Activated naive CD4-positive, alpha-beta T cell treated with anti-CD3 and anti-CD28 coated beads, Interleukin-2, amount 50 U/mL, for 72 hours (primary cell): Measurements from ENCODE around the gene SLC17A5. TPM values are rescaled to one million over a fixed set of nuclear protein-coding genes. Genes with fewer than 3 reads are reported as not detected.
"Not testable (repeated sequence)": the region's sequence is repeated elsewhere in the genome, so short reads cannot be mapped to it uniquely, and the experiment has no call there.

Experiments
- ATAC-seq, 2 donors: fragments of 150-1000 bp; cut with Tn5 transposase; 2 replicates each; pipeline ENCODE4 v1.10.0; 2021; ENCODE audit warnings: mild to moderate bottlenecking in 2 of 2, moderate library complexity in 2 of 2
- DNase-seq, 2 donors: peaks; one replicate each; pipeline ENCODE4 v3.0.0; 2021 to 2022; ENCODE audit warnings: low spot score in 2 of 2
- H3K27ac Mint-ChIP-seq, 2 donors: one replicate each; pipeline ENCODE4 v1.8.0; 2022; ENCODE audit warnings: mild to moderate bottlenecking in 2 of 2, mixed read lengths in 2 of 2
- H3K36me3 Mint-ChIP-seq, 2 donors: one replicate each; pipeline ENCODE4 v1.8.0; 2022; ENCODE audit warnings: mixed read lengths in 2 of 2
- H3K9me3 Mint-ChIP-seq, 2 donors: one replicate each; pipeline ENCODE4 v1.8.0; 2022; ENCODE audit warnings: mixed read lengths in 2 of 2
- total RNA-seq, 2 donors: library from RNA; stranded (reverse); gene quantifications; one replicate each; pipeline ENCODE4 v1.2.3, GENCODE V29; 2022

Gene SLC17A5
- total RNA-seq, 2 donors from 2014 or later = 5.3 to 7.2 TPM

DNA sequence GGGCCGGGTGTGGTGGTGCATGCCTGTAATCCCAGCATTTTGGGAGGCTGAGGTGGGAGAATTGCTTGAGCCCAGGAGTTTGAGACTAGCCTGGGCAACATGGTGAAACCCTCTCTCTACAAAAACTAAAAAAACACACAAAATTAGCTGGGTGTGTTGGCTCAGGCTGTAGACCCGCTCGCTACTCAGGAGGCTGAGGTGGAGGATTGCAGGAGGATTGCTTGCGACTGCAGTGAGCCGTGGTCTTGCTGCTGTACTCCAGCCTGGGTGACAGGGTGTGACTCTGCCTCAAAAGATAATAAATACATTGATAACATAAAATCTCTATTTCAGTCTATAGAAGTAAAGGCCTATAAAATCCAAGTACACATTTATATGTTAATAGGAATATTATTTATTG is 49.3 kb downstream of the SLC17A5 start:
- no peak for DNase-seq
- no peak for ATAC-seq
- Mint-ChIP-seq H3K27ac (no peak overlapping the region), H3K36me3 (no peaks in the 10 kb centered on the region), H3K9me3 (no peaks in the 10 kb centered on the region)

DNA sequence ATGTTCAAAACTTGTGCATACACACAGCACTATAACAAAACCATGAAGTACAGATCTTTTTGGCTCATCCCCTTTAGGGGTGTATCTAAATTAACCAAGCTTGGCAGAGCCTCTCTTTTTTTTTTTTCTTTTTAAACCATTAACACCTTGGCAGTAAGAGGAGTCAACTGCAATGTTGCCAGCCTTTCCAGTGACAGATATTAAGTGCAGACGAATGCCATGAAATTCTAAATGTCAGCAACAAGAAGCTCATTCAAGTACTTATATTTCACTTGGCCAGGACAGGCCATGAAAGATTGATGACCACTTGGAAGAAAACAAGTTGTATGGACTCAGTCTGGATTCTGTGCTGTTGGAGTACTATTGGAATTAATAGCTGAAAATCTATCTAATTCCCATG is 49.8 kb downstream of the SLC17A5 start:
- no peak for ATAC-seq
- Mint-ChIP-seq H3K36me3 (no peaks in the 10 kb centered on the region), H3K27ac (peak overlapping the region; percentile 62 to 70)

DNA sequence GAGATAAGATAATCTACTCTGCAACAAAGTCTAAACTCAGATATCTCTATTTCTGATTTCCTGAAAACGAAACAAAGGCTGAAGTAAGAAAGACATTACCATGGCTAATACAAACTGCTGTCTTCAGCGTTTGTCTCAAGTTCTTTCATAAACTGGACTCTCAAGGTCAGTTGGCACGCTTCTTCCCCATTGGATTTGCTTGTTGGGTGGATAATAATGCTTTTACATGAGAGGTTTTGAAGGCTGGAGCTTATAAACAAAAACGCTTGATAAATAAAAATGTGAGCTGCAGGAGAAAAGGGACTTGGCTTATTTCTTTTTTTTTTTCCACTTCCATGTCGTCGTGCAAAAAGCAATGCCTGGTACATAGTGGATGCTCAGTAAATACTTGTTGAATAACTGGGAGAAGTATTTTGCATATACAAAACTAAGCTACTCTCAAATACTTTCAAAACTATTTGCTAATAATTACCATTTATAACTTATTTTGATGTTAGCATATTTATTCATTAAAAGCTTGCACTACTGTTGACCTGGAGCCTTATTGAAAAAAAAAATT is 67.3 kb downstream of the SLC17A5 start:
- ATAC-seq = no peak
- no peaks in the 10 kb centered on the region for H3K9me3 Mint-ChIP-seq
- peak overlapping the region; percentile 93 to 98 for H3K27ac Mint-ChIP-seq

More for the DNA sequence above, 49.8 kb downstream of the SLC17A5 start:
- H3K9me3 Mint-ChIP-seq = no peaks in the 10 kb centered on the region
- no peak for DNase-seq

DNA sequence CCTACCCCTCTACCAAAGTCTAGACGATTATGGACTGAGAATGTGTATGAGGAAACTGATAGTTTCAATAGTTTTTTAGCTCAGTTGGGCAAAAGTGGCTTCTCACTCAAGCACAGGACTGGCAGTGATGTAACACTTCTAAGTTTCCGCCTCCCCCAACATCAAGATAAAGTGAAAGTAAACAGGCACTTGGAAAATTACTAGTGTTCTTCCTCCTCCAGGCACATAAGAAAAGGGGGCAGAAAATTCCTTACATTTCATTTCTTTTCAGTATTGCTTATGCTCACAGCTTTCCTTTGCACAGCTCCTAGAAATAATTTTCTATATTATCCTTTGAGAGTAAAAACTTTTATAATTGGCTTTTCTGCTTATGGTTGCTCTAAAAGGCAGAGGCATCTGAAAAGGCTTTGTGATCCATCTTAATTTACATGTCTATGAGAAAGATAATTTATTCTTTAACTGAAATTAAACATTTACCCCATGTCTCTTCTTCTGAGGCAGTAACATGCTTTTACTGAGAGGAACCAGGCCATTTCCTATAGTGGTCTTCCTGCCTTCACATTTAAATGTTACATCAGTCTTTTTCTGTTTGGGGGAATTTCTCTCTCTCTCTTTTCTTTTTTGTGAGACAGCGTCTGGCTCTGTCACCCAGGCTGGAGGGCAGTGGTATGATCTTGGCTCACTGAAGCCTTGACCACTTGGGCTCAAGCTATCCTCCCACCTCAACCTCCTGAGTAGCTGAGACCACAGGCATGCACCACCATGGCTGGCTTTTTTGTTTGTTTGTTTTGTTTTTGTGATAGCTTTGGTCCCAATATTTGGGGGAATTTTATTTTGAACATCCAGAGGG is 68.0 kb downstream of the SLC17A5 start:
- Mint-ChIP-seq H3K27ac (peak overlapping the region; percentile 93 to 98), H3K9me3 (peaks cover 0 to 2% of the 10 kb centered on the region in 2 donors), H3K36me3 (peaks cover 0 to 5% of the 10 kb centered on the region in 2 donors)
- DNase-seq = no peak
- ATAC-seq = peak; percentile 69 to 80

More for the DNA sequence above, 67.3 kb downstream of the SLC17A5 start:
- no peaks in the 10 kb centered on the region for H3K36me3 Mint-ChIP-seq
- no peak for DNase-seq

DNA sequence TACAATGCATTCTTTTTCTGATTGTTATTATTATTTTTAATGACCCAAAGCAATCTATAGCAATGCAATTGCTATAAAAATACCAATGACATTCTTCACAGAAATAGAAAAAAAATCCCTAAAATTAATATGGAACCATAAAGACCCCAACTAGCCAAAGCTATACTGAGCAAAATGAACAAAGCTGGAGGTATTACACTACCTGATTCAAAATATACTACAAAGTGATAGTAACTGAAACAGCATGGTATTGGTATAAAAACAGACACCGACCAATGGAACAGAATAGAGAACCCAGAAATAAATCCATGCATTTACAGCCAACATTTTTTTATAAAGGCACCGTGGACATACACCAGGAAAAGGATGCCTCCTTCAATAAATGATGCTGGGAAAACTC is 72.5 kb downstream of the SLC17A5 start:
- Mint-ChIP-seq H3K27ac (peak overlapping the region; percentile 95 to 97), H3K9me3 (peaks cover 2 to 8% of the 10 kb centered on the region in 2 donors), H3K36me3 (peaks cover 0 to 13% of the 10 kb centered on the region in 2 donors)
- no peak for DNase-seq
- no peak for ATAC-seq

DNA sequence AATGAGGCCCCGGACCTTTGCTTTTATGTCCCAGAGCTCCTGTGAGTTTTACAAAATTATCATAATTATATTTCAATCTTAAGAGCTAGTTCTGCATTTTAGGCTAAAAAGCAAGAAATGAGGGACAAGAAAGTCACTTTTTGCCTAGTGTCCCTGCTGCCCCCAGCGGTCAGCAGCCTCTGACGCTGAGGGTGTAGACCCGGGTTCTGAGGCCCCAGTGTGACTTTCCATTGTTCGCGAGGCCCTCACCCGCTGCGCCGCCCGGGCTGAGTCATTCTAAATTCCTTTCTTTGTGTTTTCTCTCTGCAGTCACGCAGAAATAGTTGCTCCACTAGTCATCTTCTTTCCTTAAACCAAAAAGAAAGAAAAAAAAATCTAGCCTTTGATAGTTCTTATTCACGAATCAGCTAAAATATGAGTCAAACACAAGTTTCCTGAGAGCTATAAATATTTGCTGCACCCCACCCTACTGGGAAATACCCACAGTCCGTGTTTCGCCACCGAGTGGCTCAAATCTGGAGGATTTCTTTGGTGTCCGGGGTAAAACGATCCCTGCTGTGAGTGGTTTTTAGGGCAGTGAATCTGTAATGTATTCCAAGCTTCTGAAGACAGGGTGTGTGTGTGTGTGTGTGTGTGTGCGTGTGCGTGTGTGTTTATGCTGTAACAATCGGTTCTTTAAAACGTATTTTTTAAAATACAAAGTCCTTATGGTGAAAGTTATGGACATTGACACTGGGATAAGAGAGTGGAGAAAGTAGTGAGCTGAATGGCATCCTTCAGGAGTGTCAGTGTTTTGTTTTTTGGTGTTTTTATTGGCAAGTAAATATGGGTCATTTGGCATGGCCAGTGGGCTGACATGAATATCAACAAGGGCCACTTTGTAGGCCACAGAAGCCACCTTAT is 73.3 kb downstream of the SLC17A5 start:
- Mint-ChIP-seq H3K9me3 (peaks cover 6 to 13% of the 10 kb centered on the region in 2 donors), H3K36me3 (peaks cover 0 to 21% of the 10 kb centered on the region in 2 donors), H3K27ac (peak overlapping the region; percentile 95 to 97)
- ATAC-seq (peak; percentile 93 to 94), DNase-seq (peak; percentile 64 to 81)

DNA sequence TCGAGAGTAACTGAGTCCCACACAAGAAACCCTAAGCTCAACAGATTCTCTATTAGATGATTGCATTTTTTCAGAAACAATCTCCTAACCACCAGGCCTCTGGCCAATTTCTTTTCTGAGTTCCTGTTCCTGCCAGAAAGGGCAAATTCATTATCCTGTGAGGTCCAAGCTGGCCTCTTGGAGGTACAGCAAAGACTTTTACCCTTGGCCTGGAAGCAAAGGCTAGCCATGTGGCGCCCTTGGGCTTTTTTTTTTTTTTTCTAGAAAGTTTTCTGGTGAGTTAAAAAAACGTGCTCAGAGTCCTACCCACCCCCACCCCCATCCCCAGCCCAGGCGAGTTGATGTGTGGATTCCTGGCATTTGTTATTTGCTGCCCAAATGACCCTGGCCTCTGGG is 73.9 kb downstream of the SLC17A5 start:
- Mint-ChIP-seq H3K9me3 (peaks cover 6 to 13% of the 10 kb centered on the region in 2 donors), H3K36me3 (peaks cover 0 to 22% of the 10 kb centered on the region in 2 donors), H3K27ac (peak overlapping the region; percentile 95 to 97)
- DNase-seq (no peak), ATAC-seq (no peak)

DNA sequence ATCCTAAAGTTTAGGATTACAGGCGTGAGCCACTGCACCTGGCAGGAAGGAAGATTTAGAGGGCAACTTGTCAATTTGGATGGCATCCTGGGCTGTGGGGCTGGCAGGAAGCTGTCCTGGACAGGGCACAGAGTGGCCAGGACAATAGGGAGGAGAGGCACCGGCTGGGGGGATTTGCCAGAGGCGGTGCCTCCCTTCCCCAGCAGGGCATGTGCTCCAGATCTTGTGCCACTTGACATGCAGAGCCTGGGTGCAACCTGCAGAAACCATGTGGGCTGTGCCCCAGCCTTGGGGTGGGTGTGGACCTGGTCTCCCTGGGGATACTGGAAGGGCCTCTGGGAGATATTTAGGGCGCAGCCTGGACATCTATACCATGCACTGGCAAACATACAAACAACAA is 74.4 kb downstream of the SLC17A5 start:
- peak overlapping the region in 1 of 2 donors; percentile 95 for H3K27ac Mint-ChIP-seq
- no peak for DNase-seq
- H3K9me3 Mint-ChIP-seq = peaks cover 6 to 13% of the 10 kb centered on the region in 2 donors
- peaks cover 0 to 22% of the 10 kb centered on the region in 2 donors for H3K36me3 Mint-ChIP-seq
- no peak for ATAC-seq

DNA sequence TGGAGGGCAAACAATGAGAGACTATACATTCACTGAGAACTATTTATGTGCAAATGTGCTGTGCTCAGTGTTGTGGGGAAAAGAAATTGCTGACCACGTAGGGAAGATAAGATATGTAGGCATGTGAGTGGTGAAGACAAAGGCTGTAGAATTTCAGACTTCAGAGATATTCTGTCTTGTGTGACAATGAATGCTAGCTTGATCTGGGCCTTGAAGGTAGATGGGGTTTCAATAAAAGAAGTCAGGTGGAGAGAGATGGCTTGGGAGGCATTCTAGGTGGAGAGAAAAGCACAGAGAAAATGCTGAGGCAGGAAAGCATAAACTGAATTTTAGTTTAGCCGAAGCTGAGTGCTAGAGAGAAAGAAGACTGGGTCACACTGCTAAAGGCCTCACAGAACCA is 76.1 kb downstream of the SLC17A5 start:
- Mint-ChIP-seq H3K27ac (no peak overlapping the region), H3K36me3 (peaks cover 0 to 22% of the 10 kb centered on the region in 2 donors), H3K9me3 (peaks cover 6 to 13% of the 10 kb centered on the region in 2 donors)
- ATAC-seq (no peak), DNase-seq (no peak)

DNA sequence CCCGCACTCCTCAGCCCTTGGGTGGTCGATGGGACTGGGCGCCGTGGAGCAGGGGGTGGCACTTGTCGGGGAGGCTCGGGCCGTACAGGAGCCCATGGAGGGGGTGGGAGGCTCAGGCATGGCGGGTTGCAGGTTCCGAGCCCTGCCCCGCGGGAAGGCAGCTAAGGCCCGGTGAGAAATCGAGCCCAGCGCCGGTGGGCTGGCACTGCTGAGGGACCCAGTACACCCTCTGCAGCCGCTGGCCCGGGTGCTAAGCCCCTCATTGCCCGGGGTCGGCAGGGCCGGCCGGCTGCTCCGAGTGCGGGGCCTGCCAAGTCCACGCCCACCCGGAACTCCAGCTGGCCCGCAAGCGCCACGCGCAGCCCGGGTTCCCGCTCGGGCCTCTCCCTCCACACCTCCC is 81.3 kb downstream of the SLC17A5 start:
- H3K27ac Mint-ChIP-seq, DNase-seq, ATAC-seq, H3K9me3 Mint-ChIP-seq: not testable (repeated sequence)
- H3K36me3 Mint-ChIP-seq = peaks cover 0 to 13% of the 10 kb centered on the region in 2 donors

DNA sequence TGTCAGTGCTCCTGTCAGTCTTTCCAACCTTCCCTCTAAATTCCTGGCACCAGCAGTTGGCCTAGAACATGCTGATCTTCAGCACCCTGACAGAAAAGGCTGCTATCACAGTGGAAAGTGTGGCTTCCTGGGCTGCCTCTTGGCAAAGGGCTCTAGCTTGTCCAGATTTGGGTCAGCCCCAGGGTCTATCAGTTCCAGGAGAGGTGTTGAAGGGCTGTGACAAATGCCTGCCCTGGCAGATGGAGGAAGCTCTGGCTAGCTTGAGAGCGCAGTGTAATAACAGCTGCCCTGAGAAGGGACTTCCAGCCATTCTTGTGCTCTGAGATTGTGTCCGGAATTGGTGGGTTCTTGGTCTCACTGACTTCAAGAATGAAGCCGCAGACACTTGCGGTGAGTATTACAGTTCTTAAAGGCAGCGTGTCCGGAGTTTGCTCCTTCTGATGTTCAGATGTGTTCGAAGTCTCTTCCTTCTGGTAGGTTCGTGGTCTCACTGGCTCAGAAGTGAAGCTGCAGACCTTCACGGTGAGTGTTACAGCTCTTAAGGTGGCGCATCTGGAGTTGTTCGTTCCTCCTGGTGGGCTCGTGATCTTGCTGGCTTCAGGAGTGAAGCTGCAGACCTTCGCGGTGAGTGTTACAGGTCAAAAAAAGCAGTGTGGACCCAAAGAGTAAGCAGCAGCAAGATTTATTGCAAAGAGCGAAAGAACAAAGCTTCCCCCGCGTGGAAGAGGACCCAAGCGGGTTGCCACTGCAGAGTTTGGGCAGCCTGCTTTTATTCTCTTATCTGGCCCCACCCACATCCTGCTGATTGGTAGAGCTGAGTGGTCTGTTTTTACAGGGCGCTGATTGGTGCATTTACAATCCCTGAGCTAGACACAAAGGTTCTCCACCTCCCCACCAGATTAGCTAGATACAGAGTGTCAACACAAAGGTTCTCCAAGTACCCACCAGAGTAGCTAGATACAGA is 82.3 kb downstream of the SLC17A5 start:
- H3K9me3 Mint-ChIP-seq, DNase-seq: not testable (repeated sequence)
- Mint-ChIP-seq H3K36me3 (peaks cover 0 to 10% of the 10 kb centered on the region in 2 donors), H3K27ac (peak overlapping the region in 1 of 2 donors; percentile 41)
- ATAC-seq = peak in 1 of 2 donors; percentile 85

DNA sequence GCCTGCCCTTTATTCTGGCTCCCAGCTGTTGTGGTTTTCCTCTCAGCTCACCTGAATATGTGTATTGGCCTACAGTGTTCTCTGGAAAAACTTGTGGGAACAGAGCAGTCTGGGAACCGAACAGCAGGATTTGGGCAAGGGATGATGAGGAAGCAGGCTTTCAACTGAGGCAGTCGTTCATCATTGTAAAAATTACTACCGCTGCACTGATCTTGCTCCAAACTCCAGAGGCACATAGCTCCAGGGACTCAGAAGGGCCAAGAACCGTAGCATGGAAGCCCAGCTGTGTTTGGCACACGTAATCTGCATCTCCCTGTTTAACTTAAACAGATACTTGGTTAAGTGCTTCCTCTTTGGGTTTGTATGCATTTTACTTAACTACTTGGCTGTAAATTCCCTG is 84.7 kb downstream of the SLC17A5 start:
- DNase-seq (no peak), ATAC-seq (no peak)
- Mint-ChIP-seq H3K27ac (no peak overlapping the region), H3K36me3 (no peaks in the 10 kb centered on the region), H3K9me3 (peaks cover 0 to 5% of the 10 kb centered on the region in 2 donors)

DNA sequence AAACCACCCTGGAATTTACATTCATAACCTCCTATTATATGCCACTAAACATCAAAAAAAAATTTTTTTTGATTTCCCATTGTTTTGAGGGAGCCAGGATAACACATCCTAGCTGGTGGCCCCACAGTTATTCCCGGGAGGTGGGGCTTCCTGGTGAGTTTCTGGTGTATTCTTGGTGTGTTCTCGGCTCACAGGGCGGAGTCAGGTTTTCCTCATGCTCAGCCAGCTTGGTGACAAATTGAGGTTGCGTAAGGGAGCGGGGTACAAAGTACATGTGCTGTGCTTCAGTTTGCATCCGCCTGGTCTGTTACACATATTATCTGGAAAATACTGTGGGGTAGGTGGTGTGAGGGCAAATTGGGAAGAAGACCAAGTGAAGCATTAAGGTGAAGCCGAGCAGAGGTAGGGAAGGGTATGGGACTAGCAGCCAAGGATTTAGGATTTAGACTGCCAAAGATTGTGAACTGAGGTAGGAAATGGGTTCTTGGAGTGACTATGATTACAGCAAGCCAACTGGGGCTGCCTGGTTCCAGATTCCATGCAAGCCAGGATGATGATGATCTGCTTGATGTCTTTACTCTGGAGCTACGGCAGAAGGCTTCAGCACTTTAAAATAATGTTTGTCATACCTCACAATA is 86.7 kb downstream of the SLC17A5 start:
- Mint-ChIP-seq H3K27ac (no peak overlapping the region), H3K9me3 (peaks cover 0 to 8% of the 10 kb centered on the region in 2 donors), H3K36me3 (no peaks in the 10 kb centered on the region)
- DNase-seq = no peak
- ATAC-seq = no peak

DNA sequence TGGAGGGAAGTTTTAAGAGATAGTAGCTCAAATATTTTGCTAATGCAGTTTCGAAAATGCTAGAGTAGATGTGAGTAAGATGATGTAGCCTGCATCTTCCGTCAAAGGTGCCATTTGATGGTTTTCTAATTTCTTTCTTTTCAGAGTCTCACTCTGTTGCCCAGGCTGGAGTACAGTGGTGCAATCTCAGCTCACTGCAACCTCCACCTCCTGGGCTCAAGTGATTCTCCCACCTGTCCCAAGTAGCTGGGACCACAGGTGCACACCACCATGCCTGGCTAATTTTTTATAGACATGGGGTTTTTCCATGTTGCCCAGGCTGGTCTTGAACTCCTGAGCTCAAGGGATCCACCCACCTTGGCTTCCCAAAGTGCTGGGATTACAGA is 87.3 kb downstream of the SLC17A5 start:
- DNase-seq, H3K36me3 Mint-ChIP-seq, ATAC-seq, H3K9me3 Mint-ChIP-seq, H3K27ac Mint-ChIP-seq: not testable (repeated sequence)

DNA sequence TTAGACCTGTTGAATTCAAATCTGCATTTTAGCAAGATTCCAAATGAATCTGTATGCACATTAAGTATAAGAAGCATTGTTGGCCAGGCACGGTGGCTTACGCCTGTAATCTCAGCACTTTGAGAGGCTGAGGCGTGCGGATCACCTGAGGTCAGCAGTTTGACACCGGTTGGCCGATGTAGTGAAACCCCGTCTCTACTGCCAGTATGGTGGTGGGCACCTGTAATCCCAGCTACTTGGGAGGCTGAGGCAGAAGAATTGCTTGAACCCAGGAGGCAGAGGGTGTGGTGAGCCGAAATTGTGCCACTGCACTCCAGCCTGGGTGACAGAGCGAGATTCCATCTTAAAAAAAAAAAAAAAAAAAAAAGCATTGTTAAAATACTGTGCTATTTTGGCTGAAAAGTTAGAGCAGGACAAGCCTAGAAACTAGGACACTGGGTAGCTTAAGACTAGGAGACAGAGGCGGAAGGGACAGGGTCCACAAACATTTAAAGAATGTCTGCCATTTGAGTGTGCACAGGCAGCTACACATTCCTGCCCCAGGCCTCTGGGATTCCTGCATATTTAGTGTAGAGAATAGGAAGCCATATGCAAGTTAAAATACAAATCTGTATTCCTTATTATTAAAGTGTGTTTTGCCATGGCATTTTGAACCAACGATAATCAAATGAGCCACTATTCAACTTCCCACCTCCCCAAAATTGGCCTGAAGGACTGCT is 87.9 kb downstream of the SLC17A5 start:
- DNase-seq (no peak), ATAC-seq (no peak)
- peaks cover 0 to 8% of the 10 kb centered on the region in 2 donors for H3K9me3 Mint-ChIP-seq
- H3K27ac Mint-ChIP-seq = no peak overlapping the region
- H3K36me3 Mint-ChIP-seq = no peaks in the 10 kb centered on the region
